NCI-H2227 (cell line): ENCODE measurements around the gene UEVLD.
"Not testable (repeated sequence)": the region's sequence is repeated elsewhere in the genome, so short reads cannot be mapped to it uniquely, and the experiment has no call there.

Experiments
- DNase-seq: peaks from one replicate; lab custom pipeline; 2025; ENCODE audit not compliant: unreplicated experiment; lab: John Stamatoyannopoulos, UW

UEVLD gene

GRCh38 chr11:18588297-18589252 lies at the start of gene UEVLD:
Gene UEVLD, minus strand, starts transcription at chr11:18588734. Its CDS starts 80 bp downstream, at chr11:18588654.
- peak; percentile 88 for DNase-seq

GRCh38 chr11:18634140-18635032 lies 45.9 kb upstream of the UEVLD start, which contains the start of gene SPTY2D1:
Gene SPTY2D1, minus strand, starts transcription at chr11:18634342. Its CDS starts 85 bp downstream, at chr11:18634257.
- DNase-seq = peak; percentile 99

GRCh38 chr11:18633256-18634139 lies 45.0 kb upstream of the UEVLD start:
- peak; percentile 46 for DNase-seq

GRCh38 chr11:18632841-18633240 lies 44.3 kb upstream of the UEVLD start:
- no peak for DNase-seq

- DNase-seq = no peak
Observed at GRCh38 chr11:18624161-18624560, 35.6 kb upstream of the UEVLD start.

- DNase-seq = no peak
Observed at GRCh38 chr11:18623707-18624106, 35.2 kb upstream of the UEVLD start.

- no peak for DNase-seq
Observed at GRCh38 chr11:18618342-18619025, 29.9 kb upstream of the UEVLD start.

GRCh38 chr11:18617688-18618341 lies 29.3 kb upstream of the UEVLD start:
- DNase-seq = no peak

- DNase-seq = no peak
Observed at GRCh38 chr11:18615628-18616392, 27.3 kb upstream of the UEVLD start.

GRCh38 chr11:18614667-18615066 lies 26.1 kb upstream of the UEVLD start:
- no peak for DNase-seq

- no peak for DNase-seq
Observed at GRCh38 chr11:18612394-18612793, 23.9 kb upstream of the UEVLD start.

- DNase-seq = no peak
Observed at GRCh38 chr11:18611196-18611595, 22.7 kb upstream of the UEVLD start.

- DNase-seq = peak; percentile 17
Observed at GRCh38 chr11:18608376-18608775, 19.8 kb upstream of the UEVLD start.

GRCh38 chr11:18600915-18601569 lies 12.5 kb upstream of the UEVLD start:
- no peak for DNase-seq

- no peak for DNase-seq
Observed at GRCh38 chr11:18599739-18600230, 11.3 kb upstream of the UEVLD start, which contains the start of gene MISFA. Gene MISFA, plus strand, starts transcription at chr11:18599789. Its CDS starts 140 bp downstream, at chr11:18599929.

- no peak for DNase-seq
Observed at GRCh38 chr11:18594999-18595749, 6.6 kb upstream of the UEVLD start.

- not testable (repeated sequence) for DNase-seq
Observed at GRCh38 chr11:18594088-18594487, 5.6 kb upstream of the UEVLD start.
